ENCODE data around the gene KCNJ16.

The KCNJ16 gene

DNA sequence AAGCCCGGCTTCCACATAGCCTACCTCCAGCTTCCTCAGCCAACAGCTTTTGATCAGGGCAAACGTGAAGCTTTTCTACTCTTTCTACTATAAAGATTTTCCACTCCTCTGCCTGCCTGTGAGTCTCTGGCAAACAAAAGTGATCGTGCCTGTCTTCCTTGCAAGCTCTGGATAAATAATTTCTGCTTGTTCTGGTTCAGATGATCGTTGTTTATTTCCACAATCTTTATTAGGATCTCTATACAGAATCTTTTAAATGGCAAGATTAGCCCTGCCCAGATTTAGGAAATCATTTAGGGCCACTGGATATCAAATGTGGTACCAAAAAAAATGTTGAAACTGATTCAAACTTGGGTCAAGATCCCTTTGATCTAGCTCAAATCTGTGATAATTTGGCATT, 20.4 kb downstream of the KCNJ16 start:
- DNase-seq (ENCODE audit: low read depth) = no peak
- no peak overlapping the region for H3K4me3 ChIP-seq (ENCODE audit: low read depth, low read length)
- no peak for TF ChIP-seq CTCF (IDR thresholded peaks at IDR 0.05; ENCODE audit: low read depth, low read length, missing control alignments)

DNA sequence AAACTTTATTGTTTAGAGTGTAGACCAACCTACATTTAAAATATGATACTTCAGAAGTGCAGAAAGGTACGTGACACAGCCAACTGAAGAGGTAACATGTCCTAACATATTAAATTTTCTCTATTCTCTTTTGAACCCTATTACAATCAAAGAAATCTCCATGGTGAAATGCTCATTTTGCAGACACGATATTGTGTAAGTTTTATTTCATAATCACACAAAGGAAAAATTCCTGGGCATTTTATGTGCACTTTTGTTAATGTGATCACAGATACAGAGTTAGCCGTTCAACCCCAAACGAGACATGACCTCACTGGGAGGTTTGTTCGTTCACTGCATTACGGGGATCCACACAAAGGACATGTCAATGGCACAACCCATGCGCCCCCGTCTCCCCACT, 21.8 kb downstream of the KCNJ16 start:
- TF ChIP-seq CTCF (IDR thresholded peaks at IDR 0.05; ENCODE audit: low read depth, low read length, missing control alignments) = no peak
- H3K4me3 ChIP-seq (ENCODE audit: low read depth, low read length) = no peak overlapping the region
- no peak for DNase-seq (ENCODE audit: low read depth)

DNA sequence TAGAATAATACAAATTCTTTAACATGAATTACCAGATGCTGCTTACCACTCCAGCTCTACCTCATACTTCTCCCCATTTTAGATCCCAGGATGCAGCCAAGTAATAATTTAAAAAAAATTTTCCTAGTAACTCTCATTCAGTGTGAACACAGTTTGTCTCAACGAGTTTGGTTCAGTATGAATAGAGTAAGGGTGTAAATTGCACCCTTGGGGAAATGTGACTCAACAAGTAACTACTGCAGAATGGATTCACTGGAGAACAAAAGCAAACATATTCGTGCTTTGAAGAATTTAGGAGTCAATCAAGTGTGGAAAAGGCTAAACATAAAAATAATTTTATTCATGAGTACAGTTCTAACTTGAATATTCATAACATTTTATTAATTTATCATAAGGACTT, 23.0 kb downstream of the KCNJ16 start:
- no peak for DNase-seq (ENCODE audit: low read depth)
- TF ChIP-seq CTCF (IDR thresholded peaks at IDR 0.05; ENCODE audit: low read depth, low read length, missing control alignments) = no peak

DNA sequence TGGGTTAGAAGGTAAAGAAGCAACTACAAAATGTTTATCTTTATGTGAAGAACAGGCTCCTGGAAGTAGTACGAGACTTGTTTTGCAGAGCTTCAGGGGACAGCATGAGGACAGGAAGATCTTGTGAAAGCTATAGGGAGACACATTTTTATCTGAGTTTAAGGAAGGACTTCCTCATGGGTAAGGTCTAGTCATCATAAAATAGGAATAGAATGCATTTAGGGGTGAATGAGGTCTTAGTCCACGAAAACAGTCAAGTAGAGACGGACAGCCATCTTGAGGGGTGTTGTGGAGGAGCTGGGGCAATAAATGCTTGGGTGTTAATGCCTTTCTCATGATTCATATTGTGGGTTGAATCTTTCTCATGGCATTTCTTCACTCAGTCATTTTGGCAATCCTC, 24.3 kb downstream of the KCNJ16 start:
- H3K4me3 ChIP-seq (ENCODE audit: low read depth, low read length) = no peak overlapping the region
- TF ChIP-seq CTCF (IDR thresholded peaks at IDR 0.05; ENCODE audit: low read depth, low read length, missing control alignments) = no peak
- DNase-seq (ENCODE audit: low read depth) = no peak

More for the DNA sequence above, 23.0 kb downstream of the KCNJ16 start:
- H3K4me3 ChIP-seq (ENCODE audit: low read depth, low read length) = no peak overlapping the region

DNA sequence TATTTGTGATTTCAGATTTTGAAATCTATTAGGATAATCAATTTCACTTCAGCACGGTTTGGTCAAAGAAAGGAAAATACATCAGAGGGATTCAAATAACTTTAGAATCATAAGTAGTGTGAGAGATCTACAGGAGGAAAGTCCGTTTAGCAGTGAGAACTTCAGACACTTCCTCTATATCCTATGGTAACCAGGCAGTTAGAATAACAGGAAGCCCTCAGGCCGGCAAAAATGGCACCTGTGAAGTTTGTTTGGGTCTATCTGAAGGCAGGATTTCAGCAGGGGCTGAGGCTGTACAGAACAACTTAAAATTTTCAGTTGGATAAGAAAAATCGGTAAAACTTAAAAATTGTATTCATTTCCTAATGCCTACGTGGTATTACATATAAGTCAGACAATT, 24.9 kb downstream of the KCNJ16 start:
- TF ChIP-seq CTCF (IDR thresholded peaks at IDR 0.05; ENCODE audit: low read depth, low read length, missing control alignments) = no peak
- no peak overlapping the region for H3K4me3 ChIP-seq (ENCODE audit: low read depth, low read length)
- no peak for DNase-seq (ENCODE audit: low read depth)

- DNase-seq (ENCODE audit: low read depth) = no peak
- TF ChIP-seq CTCF (IDR thresholded peaks at IDR 0.05; ENCODE audit: low read depth, low read length, missing control alignments) = no peak
- H3K4me3 ChIP-seq (ENCODE audit: low read depth, low read length) = no peak overlapping the region
These were observed 26.0 kb downstream of the KCNJ16 start for GRCh38 chr17:70100983-70101382.

DNA sequence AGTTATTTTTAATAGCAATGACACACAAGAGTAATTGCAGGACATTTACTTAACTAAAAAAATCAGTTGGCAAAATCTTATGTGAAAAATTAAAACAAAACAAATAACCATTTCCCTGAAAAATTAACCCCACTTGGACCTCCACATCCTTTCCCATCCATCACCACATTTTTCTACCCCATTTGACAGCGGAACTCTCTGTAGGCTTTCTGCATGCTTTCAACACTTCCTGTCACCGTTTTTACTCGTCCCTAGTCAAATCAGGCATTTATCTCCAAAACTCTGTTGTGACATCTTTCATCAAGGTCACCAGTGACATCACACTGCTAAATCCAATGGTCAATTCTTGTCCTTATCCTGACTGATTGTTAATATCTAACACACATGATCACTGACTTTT, 27.5 kb downstream of the KCNJ16 start:
- TF ChIP-seq CTCF (IDR thresholded peaks at IDR 0.05; ENCODE audit: low read depth, low read length, missing control alignments) = no peak
- DNase-seq (ENCODE audit: low read depth) = no peak
- no peak overlapping the region for H3K4me3 ChIP-seq (ENCODE audit: low read depth, low read length)
